Activated T-cell treated with anti-CD3 and anti-CD28 coated beads, Interleukin-2, amount 50 U/mL, for 24 hours (primary cell): ENCODE results near the gene GPATCH8.
"Not testable (repeated sequence)": the region's sequence is repeated elsewhere in the genome, so short reads cannot be mapped to it uniquely, and the experiment has no call there.

Source experiments
- DNase-seq: peaks from one replicate; pipeline ENCODE4 v3.0.0-alpha.2; 2020
- H3K27ac Mint-ChIP-seq: 2 replicates; pipeline ENCODE4 v1.8.0; 2020; ENCODE audit warnings: mild to moderate bottlenecking, mixed read lengths
- H3K27me3 Mint-ChIP-seq: 2 replicates; pipeline ENCODE4 v1.8.0; 2020; ENCODE audit warnings: mixed read lengths
- H3K36me3 Mint-ChIP-seq: 2 replicates; pipeline ENCODE4 v1.8.0; 2020; ENCODE audit warnings: low read depth, mixed read lengths
- H3K4me1 Mint-ChIP-seq: 2 replicates; pipeline ENCODE4 v1.8.0; 2020; ENCODE audit warnings: low read depth, mixed read lengths
- H3K4me3 Mint-ChIP-seq: 2 replicates; pipeline ENCODE4 v1.8.0; 2020; ENCODE audit warnings: mild to moderate bottlenecking, moderate library complexity, mixed read lengths
- H3K9me3 Mint-ChIP-seq: 2 replicates; pipeline ENCODE4 v1.8.0; 2020; ENCODE audit warnings: mixed read lengths

GPATCH8 gene

DNA sequence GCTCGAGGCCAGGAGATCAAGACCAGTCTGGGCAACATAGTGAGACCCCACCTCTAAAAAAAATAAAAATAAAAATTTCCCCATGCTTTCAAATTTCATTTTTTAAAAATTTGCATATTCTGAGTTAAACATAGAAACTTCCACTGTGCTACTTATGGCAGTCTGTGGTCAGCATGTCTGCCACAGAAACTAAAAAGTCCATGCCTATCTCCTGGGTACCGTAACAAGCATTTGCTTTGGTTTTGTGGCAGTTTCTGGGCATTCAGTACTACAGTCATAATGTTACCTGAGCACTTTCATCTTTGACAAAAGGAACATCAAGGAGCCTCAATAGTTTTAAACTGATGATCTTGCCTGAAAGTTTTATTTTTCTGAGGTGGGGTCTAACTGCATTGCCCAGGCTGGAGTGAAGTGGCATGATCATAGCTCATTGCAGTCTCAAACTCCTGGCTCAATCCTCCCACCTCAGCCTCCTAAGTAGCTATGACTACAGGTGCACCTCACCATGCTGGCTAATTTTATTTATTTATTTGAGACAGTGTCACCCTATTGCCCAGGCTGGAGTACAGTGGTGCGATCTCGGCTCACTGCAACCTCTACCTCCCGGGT lies 100.5 kb downstream of the GPATCH8 start:
- peak overlapping the region; percentile 63 for H3K27ac Mint-ChIP-seq
- no peaks in the 10 kb centered on the region for H3K9me3 Mint-ChIP-seq
- H3K4me1 Mint-ChIP-seq, result peaks cover 6% of the 10 kb centered on the region
- no peak overlapping the region for H3K4me3 Mint-ChIP-seq
- H3K36me3 Mint-ChIP-seq, result peaks cover 85% of the 10 kb centered on the region
- DNase-seq, result no peak
- no peaks in the 10 kb centered on the region for H3K27me3 Mint-ChIP-seq

DNA sequence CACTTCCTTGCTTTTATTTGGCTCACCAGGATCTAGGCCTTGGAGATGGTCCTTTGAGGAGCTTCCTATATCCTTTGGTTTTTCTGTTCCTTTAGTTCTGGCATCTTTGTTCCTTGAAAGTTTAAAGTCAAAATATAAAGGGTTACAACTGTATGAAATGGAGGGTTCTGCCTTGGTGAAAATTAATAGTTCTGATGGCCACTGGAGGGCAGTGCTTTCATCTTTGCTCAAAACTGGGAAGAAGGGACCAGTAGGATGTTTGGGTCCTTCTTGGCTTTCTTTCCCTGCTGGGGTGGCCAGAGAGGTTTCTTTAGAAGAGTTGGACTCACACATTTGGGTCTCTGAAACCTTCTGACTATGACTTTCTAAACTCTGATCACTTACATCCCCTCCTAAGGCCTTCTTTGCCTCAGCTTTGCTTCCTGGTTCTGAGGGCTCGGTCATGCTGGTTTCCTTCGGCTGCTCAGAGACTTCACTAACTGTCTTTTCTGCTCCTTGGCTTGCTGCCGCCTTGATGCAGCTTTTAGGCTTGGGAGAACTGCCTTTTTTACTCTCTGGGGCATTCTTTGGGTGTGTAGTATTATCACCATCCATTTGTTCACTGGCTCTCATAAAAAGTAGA lies 102.9 kb downstream of the GPATCH8 start:
- DNase-seq, result no peak
- Mint-ChIP-seq H3K27me3 (no peaks in the 10 kb centered on the region), H3K36me3 (peaks cover 85% of the 10 kb centered on the region), H3K4me3 (no peak overlapping the region), H3K9me3 (no peaks in the 10 kb centered on the region), H3K4me1 (peaks cover 12% of the 10 kb centered on the region), H3K27ac (peak overlapping the region; percentile 5)

DNA sequence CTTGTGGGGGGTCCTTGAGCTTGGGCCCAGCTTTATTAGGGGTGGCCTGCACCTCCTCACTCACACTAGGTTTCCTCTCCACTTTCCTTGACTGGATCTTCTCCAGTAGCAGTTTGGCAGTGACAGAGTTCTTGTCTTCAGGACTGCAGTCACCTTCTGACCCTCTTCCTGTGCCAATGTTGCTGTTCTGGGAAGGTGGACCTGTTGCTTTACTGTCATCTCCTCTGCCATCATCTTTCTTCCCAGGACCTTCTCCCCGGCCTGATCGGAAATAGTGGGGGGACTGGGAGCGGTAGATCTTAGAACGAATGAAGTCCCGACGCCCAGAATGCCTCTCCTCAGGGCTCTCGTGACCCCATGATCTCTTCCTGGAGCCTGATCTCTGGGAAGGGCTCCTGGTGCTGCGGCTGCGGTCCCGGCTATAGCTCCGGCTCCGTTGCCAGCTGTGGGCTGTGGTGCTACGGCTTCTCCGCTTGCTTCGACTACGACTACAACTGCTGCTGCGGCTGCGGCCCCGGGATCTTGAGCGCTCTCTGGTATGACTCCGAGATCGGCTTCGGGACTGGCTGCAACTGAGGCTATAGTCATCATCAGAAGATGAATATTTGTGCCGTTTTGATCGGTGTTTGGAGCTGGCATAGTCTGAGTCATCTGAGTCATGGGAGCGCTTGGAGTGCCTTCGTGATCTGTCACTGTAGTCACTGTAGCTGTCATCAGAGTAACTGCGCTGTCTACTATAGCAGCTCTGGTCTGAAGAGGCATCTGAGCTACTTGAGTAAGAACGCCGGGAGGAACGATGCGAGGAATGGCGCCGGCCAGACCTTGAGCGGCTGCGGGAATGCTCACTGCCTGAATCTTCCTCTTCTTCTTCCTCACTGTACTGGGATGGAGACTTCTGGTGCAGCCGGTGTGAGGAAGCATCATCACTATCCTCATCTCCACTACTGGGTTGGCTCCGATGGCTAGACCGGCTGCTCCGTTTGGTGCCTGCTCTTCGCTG lies 104.2 kb downstream of the GPATCH8 start:
- Mint-ChIP-seq H3K27me3 (no peaks in the 10 kb centered on the region), H3K4me3 (no peak overlapping the region), H3K4me1 (peaks cover 14% of the 10 kb centered on the region), H3K9me3 (no peaks in the 10 kb centered on the region), H3K27ac (no peak overlapping the region), H3K36me3 (peaks cover 74% of the 10 kb centered on the region)
- DNase-seq, result no peak

DNA sequence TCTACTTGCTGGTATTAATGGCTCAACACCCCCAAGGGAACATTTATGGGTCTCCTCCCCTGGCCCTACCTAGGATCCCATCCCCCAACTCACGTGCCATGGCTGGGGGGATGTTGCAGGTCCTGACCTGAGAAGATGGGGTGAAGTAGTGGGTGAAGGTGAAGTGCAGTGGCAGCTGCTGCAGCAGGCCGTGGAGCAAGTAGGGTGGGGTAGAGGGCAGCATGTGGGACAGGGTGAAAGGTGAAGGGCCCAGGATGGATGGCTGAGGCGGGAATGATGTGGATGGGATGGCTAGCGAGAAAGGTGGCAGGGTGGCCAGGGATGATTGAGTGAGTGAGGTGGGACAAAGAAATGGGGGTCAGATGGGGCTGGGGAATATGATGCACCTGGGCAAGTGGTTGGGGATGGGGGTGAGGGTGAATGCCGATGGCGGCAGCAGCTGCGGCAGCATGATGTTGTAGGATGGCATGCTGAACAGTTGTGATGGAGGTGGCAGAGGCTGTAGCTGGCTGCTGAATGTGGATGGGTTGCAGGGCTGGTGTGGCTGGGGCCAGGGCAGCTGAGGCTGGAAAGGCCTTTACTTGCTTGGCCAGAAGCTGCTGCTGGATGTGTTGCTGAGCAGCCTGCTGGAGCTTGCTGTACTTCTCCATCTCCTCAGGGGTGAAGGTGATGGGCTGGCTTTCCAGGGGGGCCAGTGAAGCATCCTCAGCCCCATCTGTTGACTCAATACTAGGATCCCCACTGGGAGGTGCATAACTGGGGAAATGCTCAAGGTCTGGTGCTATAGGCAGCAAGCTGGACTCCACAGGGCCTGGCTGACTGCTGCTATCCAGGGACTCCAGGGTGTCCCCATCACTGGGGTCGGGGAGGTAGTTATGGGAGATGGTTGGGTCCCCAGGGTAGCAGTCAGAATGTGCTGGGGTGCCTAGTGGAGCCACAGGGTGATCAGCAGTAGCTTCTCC lies 105.4 kb downstream of the GPATCH8 start:
- Mint-ChIP-seq H3K27ac (no peak overlapping the region), H3K27me3 (no peaks in the 10 kb centered on the region), H3K4me1 (peaks cover 21% of the 10 kb centered on the region), H3K9me3 (no peaks in the 10 kb centered on the region), H3K36me3 (peaks cover 62% of the 10 kb centered on the region), H3K4me3 (no peak overlapping the region)
- DNase-seq, result no peak

DNA sequence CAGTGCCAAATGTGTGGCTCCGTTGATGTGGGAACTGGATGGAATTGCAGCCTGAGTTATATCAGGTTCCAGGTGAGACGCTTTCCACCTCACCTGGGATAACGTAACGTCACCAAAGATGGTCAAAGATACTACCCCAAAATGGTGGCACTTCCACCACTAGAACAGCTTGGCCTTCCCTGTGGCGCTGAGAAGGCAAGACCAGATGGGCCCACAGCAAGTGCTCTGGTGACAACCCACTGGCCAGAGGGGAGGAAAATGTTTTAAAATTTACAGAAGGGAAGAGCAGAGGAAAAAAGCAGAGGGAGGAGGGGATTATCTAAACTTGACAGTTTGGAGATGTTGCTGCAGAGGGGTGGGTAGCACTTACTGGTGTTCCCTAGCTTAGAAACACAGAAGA lies 106.3 kb downstream of the GPATCH8 start:
- no peak overlapping the region for H3K4me3 Mint-ChIP-seq
- no peaks in the 10 kb centered on the region for H3K9me3 Mint-ChIP-seq
- DNase-seq, result no peak
- H3K4me1 Mint-ChIP-seq, result peaks cover 16% of the 10 kb centered on the region
- H3K27ac Mint-ChIP-seq, result no peak overlapping the region
- H3K27me3 Mint-ChIP-seq, result no peaks in the 10 kb centered on the region
- peaks cover 56% of the 10 kb centered on the region for H3K36me3 Mint-ChIP-seq

DNA sequence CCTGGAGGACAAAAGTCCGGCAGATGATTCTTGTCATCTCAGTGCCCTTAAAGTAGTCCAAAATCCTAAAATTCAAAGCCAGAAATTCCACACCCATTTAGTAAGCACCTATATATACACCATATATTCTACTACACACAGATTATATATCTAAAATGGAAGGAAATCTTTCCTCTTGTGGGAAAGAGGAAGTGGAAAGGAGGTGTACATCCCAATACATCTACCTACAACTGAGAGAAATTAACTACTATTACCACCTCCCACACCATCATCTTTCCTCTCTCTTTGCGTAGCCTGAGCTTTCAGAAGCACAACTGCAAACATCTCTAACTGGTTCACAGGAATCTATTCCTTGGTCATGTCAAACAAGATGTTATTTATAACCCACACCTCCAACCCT lies 108.4 kb downstream of the GPATCH8 start:
- DNase-seq, result no peak
- H3K36me3 Mint-ChIP-seq, result peaks cover 37% of the 10 kb centered on the region
- no peak overlapping the region for H3K27ac Mint-ChIP-seq
- H3K9me3 Mint-ChIP-seq, result no peaks in the 10 kb centered on the region
- H3K4me1 Mint-ChIP-seq, result peaks cover 17% of the 10 kb centered on the region
- H3K27me3 Mint-ChIP-seq, result no peaks in the 10 kb centered on the region
- no peak overlapping the region for H3K4me3 Mint-ChIP-seq

DNA sequence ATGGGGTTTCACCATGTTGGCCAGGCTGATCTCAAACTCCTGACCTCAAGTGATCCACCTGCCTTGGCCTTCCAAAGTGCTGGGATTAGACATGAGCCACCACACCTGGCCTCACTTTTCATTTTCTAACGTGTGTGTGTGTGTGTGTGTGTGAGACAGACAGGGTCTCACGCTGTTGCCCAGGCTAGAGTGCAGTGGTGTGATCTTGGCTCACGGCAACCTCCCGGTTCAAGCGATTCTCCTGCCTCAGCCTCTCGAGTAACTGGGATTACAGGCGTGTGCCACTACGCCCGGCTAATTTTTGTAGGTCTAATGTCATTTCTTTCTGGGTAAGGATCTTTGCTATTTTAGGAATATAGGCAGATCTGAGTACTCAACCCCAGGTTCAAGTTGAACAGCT lies 109.1 kb downstream of the GPATCH8 start:
- H3K9me3 Mint-ChIP-seq, H3K27ac Mint-ChIP-seq, H3K27me3 Mint-ChIP-seq: not testable (repeated sequence)

DNA sequence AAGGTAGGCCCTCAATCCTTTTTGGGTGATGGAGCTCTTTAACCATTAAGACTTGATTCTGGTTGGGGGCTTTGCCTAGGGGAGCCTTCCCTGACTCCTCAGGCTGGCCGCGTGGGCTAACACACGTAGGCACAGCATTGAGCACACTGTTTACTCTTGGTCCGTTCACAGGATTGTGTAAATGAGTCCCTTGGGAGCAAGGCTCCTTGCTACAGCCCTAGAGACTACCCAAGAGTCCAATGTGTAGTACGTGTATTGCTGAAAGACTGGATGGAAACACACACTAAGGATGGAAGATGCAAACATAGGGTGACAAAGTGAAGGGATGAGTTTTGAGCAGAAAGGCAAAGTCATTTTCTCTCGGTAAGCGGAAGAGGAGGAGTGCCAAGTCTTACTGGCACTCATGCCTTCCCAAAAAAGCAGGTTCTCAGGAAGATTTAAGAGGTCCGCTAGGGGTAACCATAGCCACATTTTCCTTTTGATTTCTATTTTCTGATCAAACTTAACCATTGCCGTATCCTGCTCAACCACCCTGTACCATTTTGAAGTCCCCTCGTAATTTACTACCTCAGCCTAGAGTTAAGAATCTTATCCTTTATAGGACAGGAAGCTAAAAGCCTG lies 112.8 kb downstream of the GPATCH8 start:
- H3K36me3 Mint-ChIP-seq, result no peaks in the 10 kb centered on the region
- H3K9me3 Mint-ChIP-seq, result no peaks in the 10 kb centered on the region
- no peak overlapping the region for H3K4me3 Mint-ChIP-seq
- peaks cover 19% of the 10 kb centered on the region for H3K27me3 Mint-ChIP-seq
- H3K4me1 Mint-ChIP-seq, result peaks cover 20% of the 10 kb centered on the region
- no peak for DNase-seq
- no peak overlapping the region for H3K27ac Mint-ChIP-seq

More for the DNA sequence above, 109.1 kb downstream of the GPATCH8 start:
- H3K36me3 Mint-ChIP-seq, result peaks cover 30% of the 10 kb centered on the region
- peaks cover 17% of the 10 kb centered on the region for H3K4me1 Mint-ChIP-seq
- DNase-seq, H3K4me3 Mint-ChIP-seq: not testable (repeated sequence)

DNA sequence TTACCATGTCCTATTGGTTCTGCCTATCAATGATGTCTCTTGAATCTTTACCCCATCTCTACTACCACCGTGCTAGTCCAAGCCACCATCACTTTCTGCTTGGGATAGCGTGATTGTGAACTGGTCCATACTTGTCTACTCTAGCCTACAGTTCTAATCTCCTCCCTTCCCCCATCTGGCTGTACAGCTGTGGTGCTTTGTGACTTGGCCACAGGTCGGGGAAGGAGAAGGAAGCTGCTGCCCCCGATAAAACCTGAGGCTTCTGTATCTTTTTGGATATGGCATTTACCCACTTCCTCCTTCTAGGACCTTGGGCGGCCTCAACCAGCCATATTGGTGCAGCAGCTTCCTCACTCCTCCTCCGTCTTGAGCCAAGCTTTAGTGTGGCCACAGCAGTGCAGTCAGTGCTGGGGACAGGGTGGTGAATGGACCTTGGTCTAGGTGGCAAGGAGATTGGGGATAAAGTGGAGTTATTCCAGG lies 113.4 kb downstream of the GPATCH8 start:
- DNase-seq, result no peak
- H3K36me3 Mint-ChIP-seq, result no peaks in the 10 kb centered on the region
- no peak overlapping the region for H3K4me3 Mint-ChIP-seq
- H3K9me3 Mint-ChIP-seq, result no peaks in the 10 kb centered on the region
- no peak overlapping the region for H3K27ac Mint-ChIP-seq
- H3K27me3 Mint-ChIP-seq, result peaks cover 22% of the 10 kb centered on the region
- H3K4me1 Mint-ChIP-seq, result peaks cover 24% of the 10 kb centered on the region

DNA sequence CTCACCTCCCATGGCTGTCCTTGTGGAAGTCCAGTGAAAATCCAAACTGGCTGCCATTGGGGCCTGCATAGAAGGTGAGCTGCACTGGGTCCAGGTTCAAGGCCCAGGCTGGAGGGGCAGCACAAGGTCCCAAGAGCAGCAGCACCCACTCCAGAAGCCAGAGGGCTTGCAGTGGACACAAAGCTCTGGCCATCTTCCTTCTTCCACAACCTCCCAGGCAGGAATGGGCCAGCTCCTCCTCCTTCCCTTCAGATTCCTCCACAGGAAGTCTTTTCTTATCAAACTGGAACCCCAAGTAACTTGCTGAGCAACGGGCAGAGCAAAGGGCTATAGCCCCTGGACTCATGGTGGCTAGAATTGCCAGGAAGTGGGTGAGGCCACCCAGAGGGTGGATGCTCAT lies 113.9 kb downstream of the GPATCH8 start, which contains the start of gene ITGA2B:
Gene ITGA2B, minus strand, starts transcription at position 369 of the 400 bp plus-strand sequence. Its CDS starts 176 bp downstream, at position 193.
- no peak for DNase-seq
- Mint-ChIP-seq H3K27me3 (peaks cover 26% of the 10 kb centered on the region), H3K27ac (no peak within 1 kb of the TSS), H3K9me3 (no peaks in the 10 kb centered on the region), H3K36me3 (no peaks in the 10 kb centered on the region), H3K4me1 (peaks cover 26% of the 10 kb centered on the region), H3K4me3 (no peak within 1 kb of the TSS)

DNA sequence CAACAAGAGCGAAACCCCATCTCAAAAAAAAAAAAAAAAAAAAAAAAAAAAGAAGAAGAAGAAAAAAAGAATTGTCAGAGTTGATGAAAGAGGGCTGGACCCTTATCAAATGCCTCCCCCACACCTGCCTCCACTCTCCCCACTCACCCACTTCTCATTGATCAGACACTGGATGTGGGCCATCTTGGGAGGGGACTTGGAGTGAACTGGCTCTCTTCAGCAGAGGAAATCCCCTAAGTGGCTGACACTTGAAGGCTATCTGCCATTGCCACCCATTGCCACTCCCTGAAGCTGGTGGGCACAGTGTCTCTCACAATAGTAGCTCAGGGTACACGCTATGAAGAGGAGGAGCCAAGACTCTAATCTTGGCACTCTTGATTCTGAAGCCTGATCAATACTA lies 115.4 kb downstream of the GPATCH8 start:
- Mint-ChIP-seq H3K27me3 (peaks cover 31% of the 10 kb centered on the region), H3K36me3 (no peaks in the 10 kb centered on the region), H3K9me3 (no peaks in the 10 kb centered on the region), H3K4me3 (no peak overlapping the region), H3K4me1 (peaks cover 17% of the 10 kb centered on the region), H3K27ac (no peak overlapping the region)
- DNase-seq, result no peak

DNA sequence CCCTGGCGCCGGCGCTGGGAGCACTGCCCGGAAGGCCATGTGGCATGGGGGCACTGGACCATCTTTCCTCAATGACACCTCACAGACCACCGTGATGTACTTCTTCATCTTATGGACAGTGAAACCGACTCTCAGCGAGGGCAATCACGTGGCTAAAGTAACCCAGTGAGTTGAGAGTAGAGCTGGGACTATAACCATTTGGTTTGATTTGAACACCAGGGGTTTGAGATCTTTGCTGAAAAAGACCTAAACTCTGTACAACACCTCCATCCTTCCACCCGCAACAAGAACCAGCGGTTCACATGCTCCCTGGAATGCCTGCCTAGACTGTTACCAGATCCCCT lies 117.1 kb downstream of the GPATCH8 start:
- Mint-ChIP-seq H3K27ac (no peak overlapping the region), H3K4me3 (peak overlapping the region; percentile 71), H3K36me3 (no peaks in the 10 kb centered on the region), H3K9me3 (no peaks in the 10 kb centered on the region), H3K27me3 (peaks cover 31% of the 10 kb centered on the region), H3K4me1 (peaks cover 16% of the 10 kb centered on the region)
- DNase-seq, result no peak

DNA sequence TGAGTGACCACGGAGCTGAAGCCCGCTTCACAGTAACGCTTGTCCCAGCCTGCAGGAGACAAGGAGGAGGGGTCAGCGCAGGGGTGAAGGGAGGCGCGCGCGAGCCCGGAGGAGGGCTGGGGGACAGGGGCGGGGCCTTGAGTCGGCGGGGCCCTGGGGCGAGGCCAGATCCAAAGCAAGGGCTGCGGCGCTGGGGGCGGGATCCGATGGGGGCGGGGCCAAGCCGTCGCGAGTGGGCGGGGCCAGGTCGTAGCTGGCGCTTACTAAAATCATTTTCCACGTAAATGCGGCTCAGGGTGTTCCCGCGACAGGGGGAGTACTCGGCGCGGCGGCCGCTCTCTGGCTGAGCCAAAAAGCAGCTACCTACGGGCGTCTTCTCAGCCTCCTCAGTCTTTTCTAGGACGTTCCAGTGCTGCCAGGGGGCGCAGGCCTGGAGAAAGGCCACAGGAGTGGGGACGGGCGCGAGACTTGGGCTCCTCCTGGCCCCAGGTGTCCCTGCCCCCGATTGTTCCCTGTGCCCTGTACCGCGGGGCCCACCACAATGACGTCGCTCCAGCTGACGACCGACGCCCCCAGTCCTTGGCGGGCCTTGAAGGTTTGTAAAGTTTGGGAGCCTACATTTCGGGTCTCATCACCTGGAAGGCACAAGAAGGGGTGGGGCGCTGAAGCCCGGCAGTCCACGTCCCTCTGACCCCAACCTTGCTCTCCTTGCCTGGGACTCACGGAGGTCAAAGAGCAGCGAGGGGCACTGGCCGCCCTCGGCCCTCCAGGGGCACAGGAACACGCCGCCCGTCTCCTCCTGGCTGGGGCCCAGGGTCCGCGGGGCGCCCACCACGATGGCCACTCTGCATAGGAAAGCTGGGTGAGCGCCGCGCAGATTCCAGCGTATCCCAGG lies 117.7 kb downstream of the GPATCH8 start:
- Mint-ChIP-seq H3K27ac (no peak overlapping the region), H3K36me3 (no peaks in the 10 kb centered on the region), H3K4me1 (peaks cover 16% of the 10 kb centered on the region), H3K4me3 (peak overlapping the region; percentile 71), H3K27me3 (peaks cover 31% of the 10 kb centered on the region), H3K9me3 (no peaks in the 10 kb centered on the region)
- peak; percentile 89 for DNase-seq
